ENCODE measurements around the gene MAP2K5.

The MAP2K5 gene

GRCh38 chr15:67678993-67679392, 136.5 kb downstream of the MAP2K5 start:
- DNase-seq, result no peak

DNA sequence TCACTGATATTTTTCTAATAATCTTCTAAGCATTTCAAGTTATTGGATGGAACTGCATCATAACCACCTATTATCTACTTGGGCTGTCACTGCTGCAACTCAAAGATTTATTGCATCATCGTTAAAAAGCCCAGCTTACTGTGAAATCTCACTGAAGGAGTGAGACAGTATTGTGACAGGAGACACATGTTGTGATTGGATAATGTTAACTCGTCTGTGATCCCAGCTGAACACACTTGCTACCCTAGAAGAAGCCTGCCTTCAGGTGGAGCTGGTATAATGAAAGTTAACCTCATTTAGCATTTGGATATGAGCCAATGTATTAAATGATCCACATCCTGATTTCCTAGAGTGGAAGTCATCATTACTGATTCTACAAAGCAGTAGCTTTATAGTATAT, 138.1 kb downstream of the MAP2K5 start:
- DNase-seq, result no peak

GRCh38 chr15:67685008-67685599, 142.6 kb downstream of the MAP2K5 start:
- DNase-seq, result no peak

- DNase-seq, result no peak
These were observed 143.2 kb downstream of the MAP2K5 start for GRCh38 chr15:67685716-67686115.

- no peak for DNase-seq
These were observed 148.4 kb downstream of the MAP2K5 start for GRCh38 chr15:67690936-67691335.

- DNase-seq, result no peak
These were observed 148.9 kb downstream of the MAP2K5 start for GRCh38 chr15:67691450-67691849.

DNA sequence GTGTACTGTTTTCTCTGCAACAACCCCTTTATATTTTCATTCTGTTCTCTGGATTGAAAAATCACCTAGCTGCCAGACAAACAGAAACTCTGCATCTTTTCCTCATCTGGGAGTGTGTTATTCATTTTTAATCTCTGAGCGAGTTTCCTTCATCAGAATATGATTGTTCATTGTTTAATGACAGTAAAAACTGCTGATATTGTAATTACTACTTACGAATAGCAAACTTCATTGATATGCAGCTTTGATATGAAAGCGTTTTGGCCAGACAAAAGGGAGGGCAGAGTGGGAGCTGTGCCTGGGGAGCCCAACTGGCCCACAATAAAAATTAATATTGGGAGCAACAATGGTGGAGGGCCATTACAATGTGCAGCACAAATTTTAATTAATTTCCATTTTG, 150.1 kb downstream of the MAP2K5 start:
- DNase-seq, result no peak

GRCh38 chr15:67696087-67696486, 153.6 kb downstream of the MAP2K5 start:
- DNase-seq, result no peak

DNA sequence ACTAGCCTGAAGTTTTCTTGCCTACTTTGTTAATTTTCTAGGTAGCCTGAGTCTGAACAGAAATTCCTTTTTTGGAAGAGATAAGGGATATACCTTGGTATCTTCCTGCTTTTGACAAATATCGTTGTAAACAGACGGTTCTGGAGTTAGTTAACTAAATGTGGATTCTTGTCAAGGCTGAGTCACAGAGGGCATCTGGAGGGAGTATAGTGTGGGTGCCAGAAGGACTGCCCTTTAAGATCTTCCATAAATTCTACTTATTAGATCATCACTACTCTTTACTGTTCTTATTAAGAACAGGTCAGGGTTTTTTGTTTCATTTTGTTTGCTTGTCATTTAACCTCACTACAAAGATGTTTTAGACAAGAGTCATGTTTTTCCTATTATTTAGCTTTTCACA, 157.5 kb downstream of the MAP2K5 start:
- no peak for DNase-seq

DNA sequence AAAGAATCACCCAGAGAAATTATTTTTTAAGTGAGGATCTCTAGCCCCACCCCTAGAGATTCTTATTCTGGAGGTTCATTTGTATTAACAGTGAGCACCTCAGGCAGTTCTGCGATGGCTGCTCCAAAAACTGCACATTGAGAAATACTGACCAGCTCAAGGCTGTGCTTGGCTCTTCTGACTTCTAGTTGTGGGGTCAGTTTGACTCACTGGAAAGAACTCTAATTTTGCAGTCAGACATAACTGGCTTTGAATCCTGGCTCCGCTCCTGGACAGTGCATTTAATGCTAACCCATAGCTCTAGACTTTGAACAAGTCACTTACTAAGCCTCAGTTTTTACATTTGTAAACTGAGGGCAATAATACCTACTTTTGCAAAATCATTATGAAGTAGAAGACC, 159.2 kb downstream of the MAP2K5 start:
- no peak for DNase-seq

- no peak for DNase-seq
These were observed 165.2 kb downstream of the MAP2K5 start for GRCh38 chr15:67707520-67708283.

DNA sequence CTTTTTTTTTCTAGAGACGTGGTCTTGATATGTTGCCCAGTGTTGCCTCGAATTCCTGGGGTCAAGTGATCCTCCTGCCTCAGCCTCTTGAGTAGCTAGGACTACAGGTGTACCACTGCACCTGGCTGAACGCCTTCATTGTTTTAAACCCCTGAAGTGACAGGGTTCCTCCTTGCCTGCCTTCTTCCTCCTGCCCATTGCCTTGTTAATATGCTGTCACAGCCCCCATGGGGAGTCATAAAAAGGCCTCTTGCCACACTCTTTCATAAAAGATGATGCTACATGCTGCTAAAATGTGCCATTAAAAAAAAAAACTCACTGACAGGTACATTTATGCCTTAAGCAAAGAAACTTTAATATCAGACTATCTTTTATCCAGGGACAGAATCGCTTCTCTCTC, 166.0 kb downstream of the MAP2K5 start:
- no peak for DNase-seq

GRCh38 chr15:67715170-67715569, 172.7 kb downstream of the MAP2K5 start:
- no peak for DNase-seq

DNA sequence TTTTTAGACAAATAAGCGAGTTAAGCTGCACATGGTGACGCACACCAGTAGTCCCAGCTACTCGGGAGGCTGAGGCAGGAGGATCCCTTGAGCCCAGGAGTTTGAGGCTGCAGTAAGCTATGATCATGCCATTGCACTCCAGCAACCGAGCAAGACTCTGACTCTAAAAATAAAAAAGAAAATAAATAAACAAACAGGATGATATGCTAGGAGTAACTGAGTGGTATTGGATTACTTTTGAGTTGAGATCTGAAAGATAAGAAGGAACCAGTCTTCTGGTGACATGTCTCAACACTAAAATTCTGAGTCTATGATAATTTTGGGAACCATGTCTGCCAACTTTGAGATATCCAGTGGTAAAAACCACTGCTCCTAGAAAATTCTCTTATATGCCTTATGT, 173.7 kb downstream of the MAP2K5 start:
- DNase-seq, result no peak

GRCh38 chr15:67717776-67718175, 175.3 kb downstream of the MAP2K5 start:
- no peak for DNase-seq

- no peak for DNase-seq
These were observed 176.9 kb downstream of the MAP2K5 start for GRCh38 chr15:67719330-67719959.

- DNase-seq, result no peak
These were observed 178.2 kb downstream of the MAP2K5 start for GRCh38 chr15:67720556-67721175.

- DNase-seq, result no peak
These were observed 179.7 kb downstream of the MAP2K5 start for GRCh38 chr15:67722030-67722817.

DNA sequence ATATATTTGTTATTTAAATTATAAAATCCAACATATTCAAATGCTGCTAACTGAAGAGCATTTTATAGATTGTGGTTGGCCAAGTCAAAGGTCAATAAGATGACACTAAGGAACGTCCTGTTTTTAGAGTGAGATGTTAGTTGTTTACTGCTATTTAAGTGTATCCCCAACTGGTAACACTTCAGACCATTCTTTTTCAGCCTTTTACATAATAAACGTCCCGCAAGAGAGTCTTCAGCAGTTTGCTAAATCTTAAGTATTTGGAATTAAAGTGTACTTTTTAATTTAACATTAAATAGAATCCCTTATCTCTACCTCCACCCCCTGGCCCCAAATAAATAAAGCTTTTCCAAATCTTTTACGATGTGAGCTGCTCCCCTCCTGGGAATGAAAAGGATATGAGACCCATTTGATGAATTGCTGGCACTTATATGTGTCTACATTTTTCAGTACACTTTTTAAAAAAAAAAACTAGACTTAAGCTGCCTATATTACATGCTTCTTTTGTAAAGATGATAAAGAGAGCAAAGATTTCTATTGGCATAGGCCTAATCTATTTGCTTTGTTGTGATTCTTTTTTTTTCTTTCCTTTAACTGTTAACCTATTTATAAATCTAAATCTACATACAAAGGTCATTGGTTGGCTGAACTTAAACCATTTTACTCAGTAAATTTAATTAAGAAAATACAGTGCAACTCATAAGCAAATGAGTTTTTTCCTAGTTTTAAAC, 181.0 kb downstream of the MAP2K5 start:
- DNase-seq, result no peak

DNA sequence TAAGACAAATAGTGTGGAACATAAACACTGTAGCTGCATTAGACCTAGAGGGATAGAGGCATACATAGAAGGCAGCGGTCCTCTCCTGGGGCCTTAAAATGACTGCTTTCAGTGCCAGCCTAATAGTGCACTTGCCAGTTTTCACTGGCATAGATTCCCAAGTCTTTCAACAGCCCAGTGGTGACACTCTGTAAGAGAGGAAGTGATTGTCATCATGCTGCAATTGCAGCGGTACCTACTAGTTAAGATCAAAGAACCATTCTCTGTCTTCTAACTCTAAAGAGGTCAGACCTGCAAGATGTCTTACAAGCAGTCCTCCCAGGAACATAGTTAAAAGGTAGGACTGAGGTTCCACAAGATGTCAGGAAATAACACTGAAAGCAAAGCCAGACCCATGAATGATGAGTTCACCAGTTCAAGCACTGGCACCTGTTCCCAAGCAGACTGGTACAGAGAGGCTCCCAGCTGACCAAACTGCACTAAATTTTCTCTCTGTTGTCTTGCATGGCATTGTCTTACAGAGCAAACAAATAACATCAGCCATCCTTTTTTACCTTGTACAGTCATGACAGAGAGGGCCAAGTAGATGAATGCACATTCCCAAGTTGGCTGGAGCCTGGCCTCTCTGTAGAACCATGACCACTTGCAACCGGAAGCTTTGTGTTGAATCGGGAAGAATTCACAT, 182.3 kb downstream of the MAP2K5 start:
- DNase-seq, result no peak

- no peak for DNase-seq
These were observed 187.6 kb downstream of the MAP2K5 start for GRCh38 chr15:67730135-67730534.
